ENCODE results near the gene FLVCR2.

DNA sequence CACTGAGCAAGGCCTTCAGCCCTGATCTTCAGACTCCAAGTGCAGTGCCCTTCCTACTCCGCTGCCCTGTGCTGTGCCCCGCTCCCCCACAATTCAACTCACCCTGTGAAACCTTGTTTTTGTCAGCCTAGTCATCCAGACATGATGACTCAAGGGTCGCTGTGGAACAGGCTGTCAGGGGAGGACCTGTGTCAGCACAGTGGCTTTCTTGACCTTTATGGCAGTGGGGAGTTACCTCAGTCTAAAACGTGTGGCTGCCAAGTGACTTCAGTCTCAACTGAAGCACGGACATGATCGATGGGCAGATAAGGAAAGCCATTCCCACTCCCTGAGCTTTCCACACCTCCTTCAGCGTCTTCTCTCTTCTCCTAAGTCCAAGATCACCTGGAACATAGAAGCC lies 16.3 kb upstream of the FLVCR2 start:
- TF ChIP-seq, protein P1, sequence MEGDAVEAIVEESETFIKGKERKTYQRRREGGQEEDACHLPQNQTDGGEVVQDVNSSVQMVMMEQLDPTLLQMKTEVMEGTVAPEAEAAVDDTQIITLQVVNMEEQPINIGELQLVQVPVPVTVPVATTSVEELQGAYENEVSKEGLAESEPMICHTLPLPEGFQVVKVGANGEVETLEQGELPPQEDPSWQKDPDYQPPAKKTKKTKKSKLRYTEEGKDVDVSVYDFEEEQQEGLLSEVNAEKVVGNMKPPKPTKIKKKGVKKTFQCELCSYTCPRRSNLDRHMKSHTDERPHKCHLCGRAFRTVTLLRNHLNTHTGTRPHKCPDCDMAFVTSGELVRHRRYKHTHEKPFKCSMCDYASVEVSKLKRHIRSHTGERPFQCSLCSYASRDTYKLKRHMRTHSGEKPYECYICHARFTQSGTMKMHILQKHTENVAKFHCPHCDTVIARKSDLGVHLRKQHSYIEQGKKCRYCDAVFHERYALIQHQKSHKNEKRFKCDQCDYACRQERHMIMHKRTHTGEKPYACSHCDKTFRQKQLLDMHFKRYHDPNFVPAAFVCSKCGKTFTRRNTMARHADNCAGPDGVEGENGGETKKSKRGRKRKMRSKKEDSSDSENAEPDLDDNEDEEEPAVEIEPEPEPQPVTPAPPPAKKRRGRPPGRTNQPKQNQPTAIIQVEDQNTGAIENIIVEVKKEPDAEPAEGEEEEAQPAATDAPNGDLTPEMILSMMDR (IDR thresholded peaks at IDR 0.05) = no peak
- TF ChIP-seq POLR2A (IDR thresholded peaks at IDR 0.05; ENCODE audit: low read depth) (no peak), EP300 (IDR thresholded peaks at IDR 0.05) (no peak), POLR2AphosphoS5 (IDR thresholded peaks at IDR 0.05) (no peak)
